Progenitor cell of endocrine pancreas (in vitro differentiated cells): ENCODE data around the gene PNMA6E. TPM values are rescaled to one million over a fixed set of nuclear protein-coding genes. Genes with fewer than 3 reads are reported as not detected.

Experiments used
- DNase-seq: peaks from one replicate; pipeline ENCODE4 v3.0.0; 2021; ENCODE audit warnings: low spot score; ENCODE audit not compliant: unreplicated experiment
- H3K27ac Mint-ChIP-seq: 2 replicates; pipeline ENCODE4 v1.8.0; 2021; ENCODE audit warnings: mild to moderate bottlenecking, moderate library complexity, mixed read lengths
- H3K27me3 Mint-ChIP-seq: 2 replicates; pipeline ENCODE4 v1.8.0; 2021; ENCODE audit warnings: mixed read lengths
- H3K36me3 Mint-ChIP-seq: 2 replicates; pipeline ENCODE4 v1.8.0; 2022; ENCODE audit warnings: mixed read lengths; ENCODE audit not compliant: insufficient read depth
- H3K4me1 Mint-ChIP-seq: 2 replicates; pipeline ENCODE4 v1.8.0; 2021; ENCODE audit warnings: low read depth, mixed read lengths
- H3K4me3 Mint-ChIP-seq: 2 replicates; pipeline ENCODE4 v1.8.0; 2021; ENCODE audit warnings: low read depth, mild to moderate bottlenecking, moderate library complexity, mixed read lengths
- H3K9me3 Mint-ChIP-seq: 2 replicates; pipeline ENCODE4 v1.8.0; 2021; ENCODE audit warnings: low read depth, mixed read lengths
- total RNA-seq: library from RNA; stranded (reverse); gene quantifications from 2 replicates; pipeline ENCODE4 v1.2.1, GENCODE V29; 2021
- TF ChIP-seq, protein P1 (sequence below): fragments of 200-600 bp; sonication (generic); IDR thresholded peaks from one replicate; pipeline ENCODE4 v1.5.0; 2021; ENCODE audit warnings: antibody characterized with exemption, mild to moderate bottlenecking; ENCODE audit not compliant: unreplicated experiment

The PNMA6E gene
- total RNA-seq, 1 donor from 2014 or later = not detected

- Mint-ChIP-seq H3K4me1 (peaks cover 2% of the 10 kb centered on the region), H3K27ac (no peak overlapping the region), H3K27me3 (no peaks in the 10 kb centered on the region), H3K36me3 (peaks cover 2% of the 10 kb centered on the region), H3K4me3 (no peak overlapping the region), H3K9me3 (peaks cover 27% of the 10 kb centered on the region)
- no peak for DNase-seq
- TF ChIP-seq, protein P1, sequence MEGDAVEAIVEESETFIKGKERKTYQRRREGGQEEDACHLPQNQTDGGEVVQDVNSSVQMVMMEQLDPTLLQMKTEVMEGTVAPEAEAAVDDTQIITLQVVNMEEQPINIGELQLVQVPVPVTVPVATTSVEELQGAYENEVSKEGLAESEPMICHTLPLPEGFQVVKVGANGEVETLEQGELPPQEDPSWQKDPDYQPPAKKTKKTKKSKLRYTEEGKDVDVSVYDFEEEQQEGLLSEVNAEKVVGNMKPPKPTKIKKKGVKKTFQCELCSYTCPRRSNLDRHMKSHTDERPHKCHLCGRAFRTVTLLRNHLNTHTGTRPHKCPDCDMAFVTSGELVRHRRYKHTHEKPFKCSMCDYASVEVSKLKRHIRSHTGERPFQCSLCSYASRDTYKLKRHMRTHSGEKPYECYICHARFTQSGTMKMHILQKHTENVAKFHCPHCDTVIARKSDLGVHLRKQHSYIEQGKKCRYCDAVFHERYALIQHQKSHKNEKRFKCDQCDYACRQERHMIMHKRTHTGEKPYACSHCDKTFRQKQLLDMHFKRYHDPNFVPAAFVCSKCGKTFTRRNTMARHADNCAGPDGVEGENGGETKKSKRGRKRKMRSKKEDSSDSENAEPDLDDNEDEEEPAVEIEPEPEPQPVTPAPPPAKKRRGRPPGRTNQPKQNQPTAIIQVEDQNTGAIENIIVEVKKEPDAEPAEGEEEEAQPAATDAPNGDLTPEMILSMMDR = no peak
Observed at GRCh38 chrX:153357877-153358276, 43.3 kb downstream of the PNMA6E start.

DNA sequence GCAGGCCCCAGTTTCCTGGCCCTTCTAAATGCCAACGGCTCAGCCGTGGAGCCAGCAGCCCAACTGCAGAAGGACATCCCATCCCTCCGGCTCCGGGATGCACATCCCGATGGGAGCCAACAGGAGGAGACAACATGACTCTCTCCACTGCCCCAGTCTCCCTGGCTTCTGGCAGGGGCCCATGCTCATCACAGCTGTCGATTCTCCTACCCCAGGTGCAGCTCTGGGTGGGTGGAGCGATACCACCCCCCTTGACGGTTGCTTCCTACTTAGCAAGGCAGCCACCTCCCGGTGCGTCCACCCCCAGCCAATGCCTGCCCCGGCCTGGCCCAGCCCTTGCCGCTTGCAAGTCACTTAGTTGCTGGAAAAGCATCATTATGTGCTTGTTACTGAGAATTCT, 47.7 kb downstream of the PNMA6E start:
- peaks cover 12% of the 10 kb centered on the region for H3K36me3 Mint-ChIP-seq
- DNase-seq = no peak
- H3K4me1 Mint-ChIP-seq = no peaks in the 10 kb centered on the region
- H3K4me3 Mint-ChIP-seq = no peak overlapping the region
- peaks cover 19% of the 10 kb centered on the region for H3K9me3 Mint-ChIP-seq
- no peak overlapping the region for H3K27ac Mint-ChIP-seq
- no peaks in the 10 kb centered on the region for H3K27me3 Mint-ChIP-seq
- TF ChIP-seq, protein P1 = no peak

DNA sequence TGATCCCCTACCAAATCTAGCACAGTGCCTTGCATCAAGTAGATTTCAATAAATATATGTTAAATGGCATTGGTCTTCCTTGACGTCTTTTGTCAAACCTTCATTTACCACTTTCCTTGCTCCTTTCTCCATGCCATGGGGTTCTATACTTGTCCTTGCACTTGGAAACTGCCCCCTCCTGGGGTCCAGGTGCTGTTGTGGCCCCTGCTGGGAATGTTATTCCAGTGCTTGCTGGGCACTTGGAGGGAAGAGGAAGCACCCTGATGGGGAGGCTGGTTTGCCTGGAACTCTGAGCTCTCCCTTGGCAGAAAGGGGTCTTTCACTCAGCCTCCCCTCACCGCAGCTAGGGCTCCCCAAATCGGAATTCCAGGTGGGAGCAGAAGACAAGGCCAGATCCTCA, 48.3 kb downstream of the PNMA6E start:
- TF ChIP-seq, protein P1 = no peak
- H3K4me1 Mint-ChIP-seq = no peaks in the 10 kb centered on the region
- H3K27ac Mint-ChIP-seq = no peak overlapping the region
- H3K36me3 Mint-ChIP-seq = peaks cover 14% of the 10 kb centered on the region
- no peaks in the 10 kb centered on the region for H3K27me3 Mint-ChIP-seq
- no peak for DNase-seq
- peaks cover 19% of the 10 kb centered on the region for H3K9me3 Mint-ChIP-seq
- H3K4me3 Mint-ChIP-seq = no peak overlapping the region

DNA sequence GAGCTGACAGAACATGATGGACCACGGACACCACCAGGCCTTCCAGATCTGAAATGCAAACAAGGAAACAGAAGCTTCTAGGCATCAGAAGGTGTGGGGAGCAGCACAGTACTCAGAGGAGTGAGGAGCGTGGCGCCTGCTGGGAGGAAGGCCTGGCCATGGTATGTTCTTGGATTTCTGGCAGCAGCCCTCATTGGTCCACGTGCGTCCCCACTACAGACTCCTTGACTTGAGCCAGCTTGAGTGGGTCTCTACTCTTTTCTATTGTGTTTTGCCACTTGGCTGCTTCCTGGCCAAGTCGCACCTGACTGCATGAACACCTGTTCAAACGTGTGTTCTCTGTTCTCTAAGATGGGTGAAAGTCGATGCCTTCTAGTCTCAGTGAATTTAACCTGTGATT, 49.2 kb downstream of the PNMA6E start:
- Mint-ChIP-seq H3K36me3 (peaks cover 15% of the 10 kb centered on the region), H3K4me3 (no peak overlapping the region), H3K27me3 (no peaks in the 10 kb centered on the region), H3K4me1 (no peaks in the 10 kb centered on the region), H3K9me3 (peaks cover 13% of the 10 kb centered on the region), H3K27ac (no peak overlapping the region)
- TF ChIP-seq, protein P1 = no peak
- DNase-seq = no peak

DNA sequence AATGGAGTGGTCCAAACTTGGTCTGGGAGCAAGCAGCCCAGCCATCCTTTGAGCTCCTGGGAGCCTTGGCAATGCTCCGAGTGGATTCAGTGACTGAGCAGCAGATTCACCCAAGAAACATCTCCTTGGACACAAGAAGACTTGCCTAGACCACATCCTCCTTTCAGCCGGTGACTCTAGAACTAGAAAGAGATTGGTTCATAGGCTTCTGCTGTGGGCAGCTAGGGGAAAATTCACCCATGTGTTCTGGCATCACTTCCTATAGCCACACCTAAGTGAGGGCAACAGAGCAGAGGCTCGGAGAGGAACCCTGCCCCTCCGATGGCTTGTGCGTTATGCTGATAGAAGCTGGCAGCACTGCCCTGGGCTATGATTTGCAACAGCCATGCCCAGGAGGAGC, 51.2 kb downstream of the PNMA6E start:
- Mint-ChIP-seq H3K4me3 (no peak overlapping the region), H3K9me3 (peaks cover 10% of the 10 kb centered on the region), H3K4me1 (no peaks in the 10 kb centered on the region), H3K27ac (no peak overlapping the region), H3K27me3 (no peaks in the 10 kb centered on the region), H3K36me3 (peaks cover 16% of the 10 kb centered on the region)
- DNase-seq = no peak
- TF ChIP-seq, protein P1 = no peak
